LoVo (cell line): ENCODE measurements around the gene PRKACG.
"Not testable (repeated sequence)": the region's sequence is repeated elsewhere in the genome, so short reads cannot be mapped to it uniquely, and the experiment has no call there.

Experiments used
- DNase-seq: peaks from one replicate; pipeline ENCODE4 v3.0.0-alpha.2; 2016; ENCODE audit warnings: low spot score

The PRKACG gene

GRCh38 chr9:69014013-69014412, at the start of gene PRKACG:
Gene PRKACG (minus strand): TSS chr9:69014113. CDS start chr9:69014092, 21 bp downstream.
- no peak for DNase-seq

- DNase-seq: no peak
Measured at GRCh38 chr9:69062195-69062594, 48.3 kb upstream of the PRKACG start.

DNA sequence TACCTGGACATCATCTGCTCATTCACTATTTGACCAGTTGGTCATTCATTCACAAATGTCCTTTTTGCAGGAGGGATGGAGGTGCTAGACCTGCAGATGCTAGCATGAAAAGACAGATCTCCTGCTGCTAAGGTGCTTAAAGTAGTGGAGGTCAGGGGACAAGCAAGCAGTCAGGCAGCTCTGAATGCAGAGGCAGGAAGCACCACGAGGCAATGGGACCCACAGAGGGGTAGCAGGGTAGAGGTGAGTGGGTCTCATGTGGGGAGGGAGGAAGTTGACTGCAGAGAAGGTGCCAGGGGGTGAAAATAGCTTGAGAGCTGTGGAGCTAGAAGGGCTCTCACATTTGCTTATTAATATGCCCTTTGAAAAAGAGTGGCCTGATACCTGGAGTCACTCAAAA, 46.9 kb upstream of the PRKACG start:
- DNase-seq: no peak

GRCh38 chr9:69058101-69058500, 44.2 kb upstream of the PRKACG start:
- DNase-seq: no peak

DNA sequence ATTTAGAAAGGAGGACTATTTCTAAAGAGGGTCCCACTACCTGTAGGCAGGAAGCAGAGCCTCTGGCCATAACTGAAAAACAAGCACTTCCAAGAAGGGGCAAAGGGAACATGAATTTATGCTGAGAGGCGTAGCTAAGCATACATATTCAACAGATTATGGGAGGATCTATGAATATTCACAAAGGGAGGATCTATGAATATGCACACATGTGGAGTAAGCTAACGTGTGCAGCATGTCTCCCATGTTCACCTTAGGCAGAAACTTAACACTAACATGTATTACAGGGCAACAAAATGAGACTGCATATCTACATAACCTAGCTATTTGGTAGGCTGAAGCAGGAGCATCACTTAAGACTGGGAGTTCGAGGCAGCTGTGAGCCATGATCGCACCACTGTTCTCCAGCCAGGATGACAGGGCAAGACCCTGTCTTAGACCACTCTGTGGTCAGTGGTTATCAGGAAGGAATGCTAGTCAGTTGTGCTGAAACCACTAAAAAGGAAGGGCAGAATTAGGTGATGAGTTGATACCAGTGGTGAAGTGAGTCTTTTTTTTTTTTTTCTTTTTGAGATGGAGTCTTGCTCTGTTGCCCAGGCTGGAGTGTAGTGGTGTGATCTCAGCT, 42.4 kb upstream of the PRKACG start:
- DNase-seq: no peak

DNA sequence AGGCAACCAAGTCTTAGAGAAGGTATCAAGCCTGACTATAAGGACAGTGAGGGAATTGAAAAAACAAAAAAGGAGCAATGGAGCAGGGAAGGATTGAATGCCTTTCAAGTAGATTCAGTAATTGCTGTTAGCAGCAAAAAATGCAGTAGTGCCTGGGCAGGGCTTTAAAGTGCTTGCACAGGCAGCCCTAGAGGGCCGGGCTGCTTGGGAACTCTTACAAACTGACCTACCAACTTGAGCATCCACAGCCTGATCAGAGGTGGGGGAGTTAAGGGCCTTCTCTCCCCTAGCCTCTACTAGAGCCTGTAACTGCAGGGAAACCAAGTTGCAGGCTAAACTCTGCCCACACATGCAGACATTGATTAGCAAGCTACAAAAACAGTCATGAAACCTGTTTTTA, 41.1 kb upstream of the PRKACG start:
- no peak for DNase-seq

DNA sequence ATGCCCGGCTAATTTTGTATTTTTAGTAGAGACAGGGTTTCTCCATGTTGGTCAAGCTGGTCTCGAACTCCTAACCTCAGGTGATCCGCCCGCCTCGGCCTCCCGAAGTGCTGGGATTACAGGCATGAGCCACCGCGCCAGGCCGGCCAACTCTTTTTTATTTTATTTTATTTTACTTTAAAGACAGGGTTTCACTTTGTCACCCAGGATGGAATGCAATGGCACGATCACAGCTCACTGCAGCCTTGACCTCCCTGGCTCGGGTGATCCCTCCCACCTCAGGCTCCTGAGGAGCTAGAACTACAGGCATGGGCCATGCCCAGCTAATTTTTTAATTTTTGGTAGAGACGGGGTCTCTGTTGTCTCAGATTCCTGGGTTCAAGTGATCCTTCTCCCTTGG, 37.0 kb upstream of the PRKACG start:
- not testable (repeated sequence) for DNase-seq

DNA sequence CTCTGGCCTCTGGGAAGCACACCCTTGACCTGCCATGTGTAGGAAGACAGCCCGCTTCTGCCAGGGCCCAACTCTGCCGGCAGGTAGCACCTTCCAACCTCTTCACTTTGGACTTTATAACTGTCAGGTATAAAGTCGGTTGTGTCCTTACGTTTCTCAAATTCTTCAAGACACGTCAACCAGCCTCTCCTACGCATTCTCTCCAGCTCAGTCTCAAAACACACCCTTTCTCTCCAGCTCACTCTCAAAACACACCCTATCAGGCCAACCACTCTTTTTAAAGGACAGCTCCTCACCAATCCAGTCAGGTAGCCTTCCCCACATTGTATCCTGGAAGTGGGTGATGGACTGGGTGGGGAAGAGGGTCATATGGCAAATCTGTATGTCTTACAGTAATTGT, 35.2 kb upstream of the PRKACG start:
- DNase-seq: no peak

DNA sequence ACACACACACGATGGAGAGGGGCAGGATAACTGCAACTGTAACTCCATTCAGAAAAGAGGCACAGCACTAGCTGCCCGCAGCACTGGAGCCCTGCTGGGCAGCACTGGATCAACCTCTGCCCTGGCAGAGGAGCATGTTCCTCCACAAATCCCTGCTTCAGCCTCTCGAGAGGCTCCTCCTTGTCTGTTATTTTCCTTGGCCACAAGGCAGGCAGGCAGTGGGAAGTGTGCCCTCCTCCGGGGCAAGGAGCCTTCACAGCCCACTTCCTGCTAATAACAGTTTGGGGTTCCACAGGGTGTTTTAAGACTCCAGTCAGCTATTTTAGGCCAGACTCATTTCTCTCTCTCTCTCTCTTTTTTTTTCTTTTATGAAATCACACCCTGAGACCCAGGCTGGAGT, 33.5 kb upstream of the PRKACG start:
- DNase-seq: no peak

- no peak for DNase-seq
Measured at GRCh38 chr9:69046723-69047122, 32.8 kb upstream of the PRKACG start.

- DNase-seq: no peak
Measured at GRCh38 chr9:69045821-69046220, 31.9 kb upstream of the PRKACG start.

- no peak for DNase-seq
Measured at GRCh38 chr9:69044240-69045219, 30.6 kb upstream of the PRKACG start.

DNA sequence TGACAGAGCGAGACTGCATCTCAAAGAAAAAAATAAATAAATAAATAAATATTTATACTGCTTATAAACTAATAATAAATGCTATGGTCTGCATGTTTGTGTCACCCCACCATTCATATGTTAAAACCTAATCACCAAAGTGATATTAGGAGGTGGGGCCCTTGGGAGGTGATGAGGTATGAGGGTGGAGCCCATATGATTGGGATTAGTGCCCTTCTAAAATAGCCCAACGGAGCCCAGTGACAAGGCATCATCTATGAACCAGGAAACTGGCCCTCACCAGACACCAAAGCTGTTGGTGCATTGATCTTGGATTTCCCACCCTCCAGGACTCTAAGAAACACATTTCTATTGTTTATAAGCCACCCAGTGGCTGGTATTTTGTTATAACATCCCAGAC, 26.7 kb upstream of the PRKACG start:
- no peak for DNase-seq

DNA sequence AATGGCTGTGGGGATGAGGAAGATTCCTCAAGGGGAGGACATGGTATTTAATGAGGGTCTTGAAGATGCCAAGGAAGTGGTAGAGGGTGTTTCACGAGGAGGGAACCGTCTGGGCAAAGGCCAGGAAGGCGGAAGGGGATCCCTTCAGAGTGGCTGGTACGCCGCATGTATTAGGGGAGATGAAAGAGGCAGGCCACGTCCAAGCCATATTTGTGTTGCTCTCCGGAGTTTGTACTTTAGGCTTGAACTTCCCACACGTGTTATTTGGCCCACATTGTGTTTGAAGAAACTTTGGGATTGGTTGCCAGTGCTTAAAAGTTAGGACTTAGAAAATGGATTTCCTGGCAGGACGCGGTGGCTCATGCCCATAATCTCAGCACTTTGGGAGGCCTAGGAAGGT, 22.9 kb upstream of the PRKACG start:
- DNase-seq: no peak

DNA sequence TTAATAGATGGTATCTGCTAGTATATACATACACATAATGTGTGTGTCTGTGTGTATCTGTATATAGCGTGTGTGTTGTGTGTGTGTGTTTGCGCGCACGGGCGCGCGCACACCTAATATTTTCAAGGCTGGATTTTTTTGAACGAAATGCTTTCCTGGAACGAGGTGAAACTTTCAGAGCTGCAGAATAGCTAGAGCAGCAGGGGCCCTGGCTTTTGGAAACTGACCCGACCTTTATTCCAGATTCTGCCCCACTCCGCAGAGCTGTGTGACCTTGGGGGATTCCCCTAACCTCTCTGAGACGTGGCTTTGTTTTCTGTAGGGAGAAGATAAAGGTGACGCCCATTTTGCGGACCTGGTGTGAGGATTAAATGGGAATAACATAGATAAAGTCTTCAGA, 22.4 kb upstream of the PRKACG start:
- peak; percentile 9 for DNase-seq

GRCh38 chr9:69035438-69036308, 21.8 kb upstream of the PRKACG start, which contains the start of gene FXN:
Gene FXN (plus strand): TSS chr9:69035752. CDS start chr9:69035783, 31 bp downstream.
- DNase-seq: peak; percentile 81

- no peak for DNase-seq
Measured at GRCh38 chr9:69034071-69034470, 20.2 kb upstream of the PRKACG start.

DNA sequence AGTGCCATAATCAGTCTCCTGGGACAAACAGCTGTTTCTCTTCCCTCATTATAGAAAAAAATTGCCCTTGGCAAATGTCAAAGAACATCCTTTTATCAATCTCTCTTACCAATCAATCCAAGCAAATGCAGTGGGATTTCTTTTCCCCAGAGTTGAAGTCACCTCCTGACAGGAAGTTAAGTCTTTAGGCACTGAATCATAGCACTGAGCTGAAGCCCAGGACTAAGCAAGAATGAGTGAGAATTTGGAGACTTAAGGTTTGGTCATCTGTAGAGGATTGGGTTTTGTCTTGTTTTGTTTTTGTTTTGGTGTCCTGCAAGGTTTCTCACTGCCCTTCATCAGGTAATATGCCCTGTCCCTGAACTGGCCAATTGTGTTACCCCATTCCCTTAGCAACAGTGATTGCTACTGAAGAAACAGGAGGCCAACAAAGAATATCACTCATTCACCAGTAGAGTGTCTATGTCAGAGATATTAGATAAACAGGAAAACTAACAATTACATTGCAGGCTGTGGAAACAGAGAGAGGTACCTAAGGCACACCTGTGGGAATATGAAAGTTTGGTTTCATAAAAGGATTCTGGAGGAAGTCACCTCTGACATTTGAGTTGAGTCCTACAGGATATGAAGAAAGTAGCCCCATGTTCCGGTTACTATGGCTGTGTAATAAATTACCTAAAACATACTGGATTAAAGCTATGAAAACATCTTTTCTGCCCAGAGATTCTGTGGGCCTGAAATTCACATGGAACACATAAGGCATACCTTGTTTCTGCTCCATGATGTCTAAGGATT, 17.1 kb upstream of the PRKACG start:
- DNase-seq: no peak

DNA sequence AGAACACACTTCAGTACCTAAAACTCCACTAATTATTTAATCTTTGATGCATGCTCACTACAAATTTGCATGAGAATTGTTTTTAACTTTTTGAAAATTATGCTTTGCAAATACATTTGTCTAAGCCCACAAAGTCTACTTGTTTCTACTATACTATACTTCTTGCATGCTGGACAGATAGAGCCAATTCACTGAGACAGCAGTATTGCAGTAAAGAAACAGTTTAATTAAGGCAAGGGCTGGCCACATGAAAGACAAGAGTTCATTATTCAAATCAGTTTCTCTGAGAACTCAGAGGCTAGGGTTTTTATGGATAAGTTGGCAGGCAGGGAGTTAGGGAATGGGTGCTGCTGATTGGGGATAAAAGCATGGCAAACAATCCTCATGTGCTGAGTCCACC, 15.6 kb upstream of the PRKACG start:
- DNase-seq: no peak

DNA sequence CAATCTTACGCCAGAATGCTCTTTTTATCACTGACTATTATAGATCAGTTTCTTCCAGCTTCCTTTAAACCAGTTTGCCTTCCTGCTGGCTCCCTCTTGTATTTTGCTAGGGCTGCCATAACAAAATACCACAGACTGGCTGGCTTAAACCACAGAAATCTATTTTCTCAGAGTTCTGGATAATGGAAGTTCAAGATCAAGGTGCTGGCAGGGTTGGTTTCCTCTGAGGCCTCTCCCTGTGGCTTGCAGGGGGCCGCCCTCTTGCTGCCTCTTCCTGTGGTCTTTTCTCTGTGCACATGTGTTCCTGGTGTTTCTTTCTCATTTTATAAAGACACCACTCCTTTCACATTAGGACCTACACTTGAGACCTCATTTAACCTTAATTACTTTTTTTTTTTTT, 14.8 kb upstream of the PRKACG start:
- DNase-seq: no peak

GRCh38 chr9:69027355-69028097, 13.6 kb upstream of the PRKACG start:
- peak; percentile 68 for DNase-seq
